Measurements from ENCODE around the gene TTLL9. TPM values are rescaled to one million over a fixed set of nuclear protein-coding genes. Genes with fewer than 3 reads are reported as not detected.

The TTLL9 gene
- total and polyA plus RNA-seq, 2 of the 13 experiments (the other 11 are each of a cell fraction or from before 2014, with no cell fraction given), result not detected

DNA sequence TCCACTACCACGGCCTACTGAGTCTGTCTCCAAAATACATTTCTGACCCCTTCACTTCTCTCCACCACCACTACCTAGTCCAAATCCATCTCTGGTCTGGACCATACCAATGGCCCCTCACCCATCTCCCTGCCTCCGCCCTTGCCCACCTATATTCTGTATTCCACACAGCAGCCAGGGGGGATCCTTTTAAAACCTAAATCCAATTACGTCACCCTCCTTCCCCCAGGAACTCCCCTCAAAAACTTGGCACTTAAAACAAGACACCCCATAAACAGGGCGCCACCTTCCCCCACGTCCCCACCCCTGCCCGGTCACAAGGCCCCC lies 80.7 kb downstream of the TTLL9 start:
- H3K36me3 ChIP-seq (replicated peaks in 1 of 2; ENCODE audit: control insufficient read depth in 1 of 2, insufficient read depth in 2 of 2, low read length in 2 of 2), result peaks cover 33 to 37% of the 10 kb centered on the region in 2 experiments
- H3K27ac ChIP-seq (ENCODE audit: extremely low read length, insufficient read depth, low read length), result peak overlapping the region; percentile 73
- no peak for FAIRE-seq
- peak overlapping the region; percentile 98 for H3K9ac ChIP-seq (ENCODE audit: insufficient read depth, low read depth, low read length)
- intact Hi-C loops (cut with micrococcal nuclease; ENCODE audit: unreplicated experiment) (loop anchor here (5.0 to 10.0 kb wide), 2 partner anchors 81 to 126 kb away; no protein-coding TSS in a partner anchor), in situ Hi-C loops (cut with HindIII; ENCODE audit: extremely low pct_ligation_motif_present, low pct_unique_long_range_greater_than_20kb) (loop anchor here (5.0 kb wide), 1 partner anchor 94 kb away; no protein-coding TSS in a partner anchor)
- H3K79me2 ChIP-seq (ENCODE audit: insufficient read depth, low read length), result peaks cover 29% of the 10 kb centered on the region
- H3K4me3 ChIP-seq (replicated peaks in 1 of 3; ENCODE audit: insufficient read depth in 1 of 3, low read depth in 2 of 3, low read length in 3 of 3), result peak overlapping the region; percentile 96 to 98 (median 98)
- CTCF ChIA-PET (ENCODE audit: low intra/inter-chr PET ratio, low total read pairs), result interaction anchor here (0.9 to 2.3 kb wide), 3 partner anchors 98 to 128 kb away, joined by 4 to 47 read pairs (median 10); no protein-coding TSS in a partner anchor
- no peaks in the 10 kb centered on the region for H3K9me3 ChIP-seq (ENCODE audit: low read length)
- H2AFZ ChIP-seq (ENCODE audit: low read length), result no peak overlapping the region
- peak overlapping the region; percentile 99 for H3K4me2 ChIP-seq (ENCODE audit: low read depth, low read length)
- POLR2A ChIA-PET, result interaction anchor here (0.6 to 1.8 kb wide), 12 partner anchors 8 to 128 kb away, joined by 3 to 11 read pairs (median 4); no protein-coding TSS in a partner anchor
- DNase-seq (ENCODE audit: low spot score), result no peak
- 1% methylated on average over 6 of the region's 6 CpGs for WGBS (ENCODE audit: low lambda C conversion rate)
- BruUV-seq (replicated peaks), result no TSS peak
- H3K27me3 ChIP-seq (ENCODE audit: control insufficient read depth in 1 of 2, insufficient read depth in 2 of 2, low read length in 2 of 2), result no peaks in the 10 kb centered on the region; a peak in 1 of 5 replicates
- H4K20me1 ChIP-seq (ENCODE audit: insufficient read depth, low read length), result peaks cover 13% of the 10 kb centered on the region; the same call in 1 of the 2 replicates
- ATAC-seq, result peak; percentile 4; the same call in 1 of the 3 replicates
- H3K4me1 ChIP-seq (ENCODE audit: insufficient read depth, low read length), result peaks cover 15% of the 10 kb centered on the region
- TF ChIP-seq NCOR1 (IDR thresholded peaks at IDR 0.05; ENCODE audit: borderline replicate concordance, low read length), result no peak
- TF ChIP-seq ZNF441 (CRISPR knock-in tag; IDR thresholded peaks at IDR 0.05; ENCODE audit: borderline replicate concordance), result 0 out of 2 replicates have a peak, but pooled peaks have one; percentile 2
- no peak for TF ChIP-seq MEF2D (CRISPR knock-in tag; IDR thresholded peaks at IDR 0.05)
- TF ChIP-seq, protein P1, sequence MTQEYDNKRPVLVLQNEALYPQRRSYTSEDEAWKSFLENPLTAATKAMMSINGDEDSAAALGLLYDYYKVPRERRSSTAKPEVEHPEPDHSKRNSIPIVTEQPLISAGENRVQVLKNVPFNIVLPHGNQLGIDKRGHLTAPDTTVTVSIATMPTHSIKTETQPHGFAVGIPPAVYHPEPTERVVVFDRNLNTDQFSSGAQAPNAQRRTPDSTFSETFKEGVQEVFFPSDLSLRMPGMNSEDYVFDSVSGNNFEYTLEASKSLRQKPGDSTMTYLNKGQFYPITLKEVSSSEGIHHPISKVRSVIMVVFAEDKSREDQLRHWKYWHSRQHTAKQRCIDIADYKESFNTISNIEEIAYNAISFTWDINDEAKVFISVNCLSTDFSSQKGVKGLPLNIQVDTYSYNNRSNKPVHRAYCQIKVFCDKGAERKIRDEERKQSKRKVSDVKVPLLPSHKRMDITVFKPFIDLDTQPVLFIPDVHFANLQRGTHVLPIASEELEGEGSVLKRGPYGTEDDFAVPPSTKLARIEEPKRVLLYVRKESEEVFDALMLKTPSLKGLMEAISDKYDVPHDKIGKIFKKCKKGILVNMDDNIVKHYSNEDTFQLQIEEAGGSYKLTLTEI (CRISPR knock-in tag; conservative IDR thresholded peaks at IDR 0.05), result no peak
- no peak for TF ChIP-seq KDM5B (CRISPR knock-in tag; IDR thresholded peaks at IDR 0.05; ENCODE audit: borderline replicate concordance)
- TF ChIP-seq, protein P2, sequence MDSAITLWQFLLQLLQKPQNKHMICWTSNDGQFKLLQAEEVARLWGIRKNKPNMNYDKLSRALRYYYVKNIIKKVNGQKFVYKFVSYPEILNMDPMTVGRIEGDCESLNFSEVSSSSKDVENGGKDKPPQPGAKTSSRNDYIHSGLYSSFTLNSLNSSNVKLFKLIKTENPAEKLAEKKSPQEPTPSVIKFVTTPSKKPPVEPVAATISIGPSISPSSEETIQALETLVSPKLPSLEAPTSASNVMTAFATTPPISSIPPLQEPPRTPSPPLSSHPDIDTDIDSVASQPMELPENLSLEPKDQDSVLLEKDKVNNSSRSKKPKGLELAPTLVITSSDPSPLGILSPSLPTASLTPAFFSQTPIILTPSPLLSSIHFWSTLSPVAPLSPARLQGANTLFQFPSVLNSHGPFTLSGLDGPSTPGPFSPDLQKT (CRISPR knock-in tag; IDR thresholded peaks at IDR 0.05; ENCODE audit: borderline replicate concordance), result no peak
- 0 out of 2 replicates have a peak, but pooled peaks have one; percentile 14 for TF ChIP-seq ZNF20 (CRISPR knock-in tag; IDR thresholded peaks at IDR 0.05)
- TF ChIP-seq, protein P3, sequence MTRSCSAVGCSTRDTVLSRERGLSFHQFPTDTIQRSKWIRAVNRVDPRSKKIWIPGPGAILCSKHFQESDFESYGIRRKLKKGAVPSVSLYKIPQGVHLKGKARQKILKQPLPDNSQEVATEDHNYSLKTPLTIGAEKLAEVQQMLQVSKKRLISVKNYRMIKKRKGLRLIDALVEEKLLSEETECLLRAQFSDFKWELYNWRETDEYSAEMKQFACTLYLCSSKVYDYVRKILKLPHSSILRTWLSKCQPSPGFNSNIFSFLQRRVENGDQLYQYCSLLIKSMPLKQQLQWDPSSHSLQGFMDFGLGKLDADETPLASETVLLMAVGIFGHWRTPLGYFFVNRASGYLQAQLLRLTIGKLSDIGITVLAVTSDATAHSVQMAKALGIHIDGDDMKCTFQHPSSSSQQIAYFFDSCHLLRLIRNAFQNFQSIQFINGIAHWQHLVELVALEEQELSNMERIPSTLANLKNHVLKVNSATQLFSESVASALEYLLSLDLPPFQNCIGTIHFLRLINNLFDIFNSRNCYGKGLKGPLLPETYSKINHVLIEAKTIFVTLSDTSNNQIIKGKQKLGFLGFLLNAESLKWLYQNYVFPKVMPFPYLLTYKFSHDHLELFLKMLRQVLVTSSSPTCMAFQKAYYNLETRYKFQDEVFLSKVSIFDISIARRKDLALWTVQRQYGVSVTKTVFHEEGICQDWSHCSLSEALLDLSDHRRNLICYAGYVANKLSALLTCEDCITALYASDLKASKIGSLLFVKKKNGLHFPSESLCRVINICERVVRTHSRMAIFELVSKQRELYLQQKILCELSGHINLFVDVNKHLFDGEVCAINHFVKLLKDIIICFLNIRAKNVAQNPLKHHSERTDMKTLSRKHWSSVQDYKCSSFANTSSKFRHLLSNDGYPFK (CRISPR knock-in tag; IDR thresholded peaks at IDR 0.05; ENCODE audit: borderline replicate concordance), result no peak
- no peak for TF ChIP-seq MLLT10 (CRISPR knock-in tag; IDR thresholded peaks at IDR 0.05)
- TF ChIP-seq NONO (IDR thresholded peaks at IDR 0.05), result no peak
- TF ChIP-seq NONO (CRISPR knock-in tag; conservative IDR thresholded peaks at IDR 0.05), result no peak
- no peak for TF ChIP-seq PHF21A (CRISPR knock-in tag; IDR thresholded peaks at IDR 0.05)

Data from HepG2 (cell line).